ENCODE measurements around the gene KRTAP9-7. TPM values are rescaled to one million over a fixed set of nuclear protein-coding genes. Genes with fewer than 3 reads are reported as not detected.
"Not testable (repeated sequence)": the region's sequence is repeated elsewhere in the genome, so short reads cannot be mapped to it uniquely, and the experiment has no call there.

KRTAP9-7 gene
- total and polyA plus RNA-seq, 2 donors (not counting 3 experiments of a cell fraction or from before 2014, with no cell fraction given) = not detected

GRCh38 chr17:41254861-41255260, 20.6 kb upstream of the KRTAP9-7 start:
- CTCF ChIA-PET = no interaction called here
- Histone ChIP-seq H3K27ac (ENCODE audit: insufficient read depth, low read depth, low read length) (no peak overlapping the region), H2AFZ (ENCODE audit: low read depth, low read length) (no peak overlapping the region), H3K4me2 (ENCODE audit: insufficient read depth, low read length) (no peak overlapping the region), H3K79me2 (ENCODE audit: control insufficient read depth, insufficient read depth, low read length) (no peaks in the 10 kb centered on the region), H3K36me3 (ENCODE audit: control insufficient read depth in 2 of 2, extremely low read depth in 1 of 2, insufficient read depth in 2 of 2, low read length in 2 of 2) (no peaks in the 10 kb centered on the region), H3K9ac (replicated peaks; ENCODE audit: extremely low read depth, insufficient read depth, low read length) (no peak overlapping the region), H4K20me1 (replicated peaks; ENCODE audit: control insufficient read depth, extremely low read depth, insufficient read depth, low read length) (no peaks in the 10 kb centered on the region), H3K27me3 (ENCODE audit: control insufficient read depth in 2 of 2, insufficient read depth in 2 of 2, low read length in 2 of 2) (no peaks in the 10 kb centered on the region), H3K4me1 (ENCODE audit: control insufficient read depth, extremely low read depth, insufficient read depth, low read length) (no peaks in the 10 kb centered on the region), H3K9me1 (replicated peaks; ENCODE audit: control insufficient read depth, extremely low read depth, insufficient read depth, low read length) (no peaks in the 10 kb centered on the region), H3K4me3 (replicated peaks in 1 of 3; ENCODE audit: insufficient read depth in 1 of 3, low read depth in 1 of 3, low read length in 3 of 3) (no peak overlapping the region), H3K9me3 (replicated peaks; ENCODE audit: control insufficient read depth, insufficient read depth, low read length) (no peaks in the 10 kb centered on the region)
- dilution Hi-C loops (cut with MboI; ENCODE audit: extremely low pct_ligation_motif_present, low sequenced_read_pairs) = no loop called here
- intact Hi-C loops (cut with micrococcal nuclease) = no loop called here
- no peak for FAIRE-seq
- DNase-seq (ENCODE audit: low read depth, low spot score) = peak; percentile 0
- POLR2A ChIA-PET = no interaction called here
- BruUV-seq (replicated peaks) = no TSS peak
- TF ChIP-seq EZH2 (IDR thresholded peaks at IDR 0.05; ENCODE audit: borderline replicate concordance, low read depth, low read length, severe bottlenecking) = no peak
- TF ChIP-seq, protein P1, sequence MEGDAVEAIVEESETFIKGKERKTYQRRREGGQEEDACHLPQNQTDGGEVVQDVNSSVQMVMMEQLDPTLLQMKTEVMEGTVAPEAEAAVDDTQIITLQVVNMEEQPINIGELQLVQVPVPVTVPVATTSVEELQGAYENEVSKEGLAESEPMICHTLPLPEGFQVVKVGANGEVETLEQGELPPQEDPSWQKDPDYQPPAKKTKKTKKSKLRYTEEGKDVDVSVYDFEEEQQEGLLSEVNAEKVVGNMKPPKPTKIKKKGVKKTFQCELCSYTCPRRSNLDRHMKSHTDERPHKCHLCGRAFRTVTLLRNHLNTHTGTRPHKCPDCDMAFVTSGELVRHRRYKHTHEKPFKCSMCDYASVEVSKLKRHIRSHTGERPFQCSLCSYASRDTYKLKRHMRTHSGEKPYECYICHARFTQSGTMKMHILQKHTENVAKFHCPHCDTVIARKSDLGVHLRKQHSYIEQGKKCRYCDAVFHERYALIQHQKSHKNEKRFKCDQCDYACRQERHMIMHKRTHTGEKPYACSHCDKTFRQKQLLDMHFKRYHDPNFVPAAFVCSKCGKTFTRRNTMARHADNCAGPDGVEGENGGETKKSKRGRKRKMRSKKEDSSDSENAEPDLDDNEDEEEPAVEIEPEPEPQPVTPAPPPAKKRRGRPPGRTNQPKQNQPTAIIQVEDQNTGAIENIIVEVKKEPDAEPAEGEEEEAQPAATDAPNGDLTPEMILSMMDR (IDR thresholded peaks at IDR 0.05; ENCODE audit: extremely low read depth in 1 of 2, insufficient read depth in 1 of 2, low read depth in 1 of 2, low read length in 2 of 2) = no peak
- no peak for TF ChIP-seq MAX (IDR thresholded peaks at IDR 0.05; ENCODE audit: insufficient read depth, insufficient read length)
- TF ChIP-seq GATA2 (IDR thresholded peaks at IDR 0.05; ENCODE audit: insufficient read depth, insufficient read length, low read depth, low read length) = no peak
- TF ChIP-seq JUN (IDR thresholded peaks at IDR 0.05; ENCODE audit: borderline replicate concordance, insufficient read depth, insufficient read length, low read depth) = no peak
- TF ChIP-seq POLR2AphosphoS5 (IDR thresholded peaks at IDR 0.05; ENCODE audit: insufficient read depth, low read depth, low read length) = no peak
- TF ChIP-seq MYC (IDR thresholded peaks at IDR 0.05; ENCODE audit: low read depth, low read length) = no peak
- no peak for TF ChIP-seq FOS (IDR thresholded peaks at IDR 0.05; ENCODE audit: borderline replicate concordance, insufficient read depth, low read length)
- no peak for TF ChIP-seq POLR2A (IDR thresholded peaks at IDR 0.05; ENCODE audit: low read depth, low read length)

- H3K9me3 ChIP-seq (replicated peaks; ENCODE audit: control insufficient read depth, insufficient read depth, low read length); POLR2A ChIA-PET; H2AFZ ChIP-seq (ENCODE audit: low read depth, low read length); H3K79me2 ChIP-seq (ENCODE audit: control insufficient read depth, insufficient read depth, low read length); H3K9me1 ChIP-seq (replicated peaks; ENCODE audit: control insufficient read depth, extremely low read depth, insufficient read depth, low read length); H3K27me3 ChIP-seq (ENCODE audit: control insufficient read depth in 2 of 2, insufficient read depth in 2 of 2, low read length in 2 of 2); dilution Hi-C loops (cut with MboI; ENCODE audit: extremely low pct_ligation_motif_present, low sequenced_read_pairs); intact Hi-C loops (cut with micrococcal nuclease); H3K4me3 ChIP-seq (replicated peaks in 1 of 3; ENCODE audit: insufficient read depth in 1 of 3, low read depth in 1 of 3, low read length in 3 of 3); H3K36me3 ChIP-seq (ENCODE audit: control insufficient read depth in 2 of 2, extremely low read depth in 1 of 2, insufficient read depth in 2 of 2, low read length in 2 of 2); H4K20me1 ChIP-seq (replicated peaks; ENCODE audit: control insufficient read depth, extremely low read depth, insufficient read depth, low read length); BruUV-seq (replicated peaks); H3K4me1 ChIP-seq (ENCODE audit: control insufficient read depth, extremely low read depth, insufficient read depth, low read length); H3K4me2 ChIP-seq (ENCODE audit: insufficient read depth, low read length); CTCF ChIA-PET; H3K27ac ChIP-seq (ENCODE audit: insufficient read depth, low read depth, low read length); FAIRE-seq; H3K9ac ChIP-seq (replicated peaks; ENCODE audit: extremely low read depth, insufficient read depth, low read length): not testable (repeated sequence)
- peak; percentile 0 for DNase-seq (ENCODE audit: low read depth, low spot score)
Measured at GRCh38 chr17:41255381-41256290, 19.9 kb upstream of the KRTAP9-7 start, which contains the start of gene KRTAP9-9. TSS of gene KRTAP9-9 (plus strand) at chr17:41255384.

All from endothelial cell of umbilical vein (primary cell).